ENCODE data around the gene TSEN54.
"Not testable (repeated sequence)": the region's sequence is repeated elsewhere in the genome, so short reads cannot be mapped to it uniquely, and the experiment has no call there.

TSEN54 gene

DNA sequence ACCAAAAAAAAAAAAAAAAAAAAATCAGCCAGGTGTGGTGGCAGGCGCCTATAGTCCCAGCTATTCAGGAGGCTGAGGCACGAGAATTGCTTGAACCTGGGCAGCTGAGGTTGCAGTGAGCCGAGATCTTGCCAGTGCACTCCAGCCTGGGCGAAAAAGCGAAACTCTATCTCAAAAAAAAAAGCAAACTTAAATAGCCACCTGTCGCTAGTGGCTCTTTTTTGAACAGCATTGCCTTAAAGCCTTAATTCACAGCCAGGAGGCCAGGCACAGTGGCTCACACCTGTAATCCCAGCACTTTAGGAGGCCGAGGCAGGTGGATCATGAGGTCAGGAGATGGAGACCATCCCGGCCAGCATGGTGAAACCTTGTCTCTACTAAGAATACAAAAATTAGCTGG, 4.1 kb downstream of the TSEN54 start:
- not testable (repeated sequence) for DNase-seq

DNA sequence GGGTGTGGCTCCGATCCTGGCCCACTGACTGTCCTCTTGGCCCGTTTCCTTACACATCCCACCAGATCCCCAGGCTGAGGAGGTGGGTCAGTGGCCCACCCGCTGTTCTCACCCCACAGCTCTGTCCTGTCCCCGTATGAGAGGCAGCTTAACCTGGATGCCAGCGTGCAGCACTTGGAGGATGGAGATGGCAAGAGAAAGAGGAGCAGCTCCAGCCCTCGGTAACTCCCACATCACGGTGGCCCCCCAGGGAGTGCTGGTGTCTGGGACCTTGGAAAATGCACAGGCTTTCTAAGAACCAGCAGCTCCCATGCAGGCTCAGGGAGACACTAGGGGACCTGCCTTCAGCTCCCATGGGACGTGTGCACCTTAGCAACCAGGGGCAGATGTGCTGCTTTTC, 5.0 kb downstream of the TSEN54 start:
- DNase-seq: no peak

DNA sequence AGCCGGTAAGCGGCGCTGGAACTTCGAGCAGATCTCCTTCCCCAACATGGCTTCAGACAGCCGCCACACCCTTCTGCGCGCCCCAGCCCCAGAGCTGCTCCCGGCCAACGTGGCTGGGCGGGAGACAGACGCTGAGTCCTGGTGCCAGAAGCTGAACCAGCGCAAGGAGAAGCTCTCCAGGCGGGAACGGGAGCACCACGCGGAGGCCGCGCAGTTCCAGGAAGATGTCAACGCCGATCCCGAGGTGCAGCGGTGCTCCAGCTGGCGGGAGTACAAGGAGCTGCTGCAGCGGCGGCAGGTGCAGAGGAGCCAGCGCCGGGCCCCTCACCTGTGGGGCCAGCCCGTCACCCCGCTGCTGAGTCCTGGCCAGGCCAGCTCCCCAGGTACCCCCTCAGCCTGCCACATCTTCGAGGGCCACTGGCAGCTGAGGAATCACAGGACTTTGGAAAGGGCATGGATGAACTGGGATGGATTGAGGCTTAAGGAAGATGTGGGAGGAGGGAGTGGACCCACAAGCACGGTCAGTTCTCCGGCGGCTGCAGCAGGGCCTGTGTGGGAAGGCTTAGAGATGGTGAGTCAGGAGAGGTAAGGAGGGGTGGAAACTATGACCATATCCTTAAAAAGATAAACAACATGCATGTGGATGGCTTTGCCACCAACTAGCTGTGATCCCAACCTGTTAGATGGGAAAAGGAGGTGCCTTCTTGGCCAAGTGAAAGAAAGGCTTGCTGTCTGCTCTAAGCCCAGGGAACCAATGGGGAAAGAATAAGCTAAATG, 5.8 kb downstream of the TSEN54 start:
- DNase-seq: no peak

DNA sequence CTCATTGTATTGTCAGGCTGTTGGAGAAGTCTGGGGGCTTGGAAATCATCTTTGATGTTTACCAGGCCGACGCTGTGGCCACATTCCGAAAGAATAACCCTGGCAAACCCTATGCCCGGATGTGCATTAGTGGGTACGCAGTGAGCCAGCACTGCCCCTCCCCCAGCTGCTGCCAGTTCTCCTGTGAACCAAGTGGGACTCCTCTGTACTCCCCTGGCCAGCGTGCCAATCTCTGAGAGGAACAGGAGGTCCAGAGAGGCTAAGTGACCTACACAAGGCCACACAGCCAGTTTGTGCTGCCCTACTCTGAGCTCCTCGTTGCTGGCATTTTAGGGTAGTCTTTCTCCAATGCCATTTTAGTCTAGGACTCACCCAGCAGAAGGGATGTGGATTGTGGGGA, 7.3 kb downstream of the TSEN54 start:
- no peak for DNase-seq

DNA sequence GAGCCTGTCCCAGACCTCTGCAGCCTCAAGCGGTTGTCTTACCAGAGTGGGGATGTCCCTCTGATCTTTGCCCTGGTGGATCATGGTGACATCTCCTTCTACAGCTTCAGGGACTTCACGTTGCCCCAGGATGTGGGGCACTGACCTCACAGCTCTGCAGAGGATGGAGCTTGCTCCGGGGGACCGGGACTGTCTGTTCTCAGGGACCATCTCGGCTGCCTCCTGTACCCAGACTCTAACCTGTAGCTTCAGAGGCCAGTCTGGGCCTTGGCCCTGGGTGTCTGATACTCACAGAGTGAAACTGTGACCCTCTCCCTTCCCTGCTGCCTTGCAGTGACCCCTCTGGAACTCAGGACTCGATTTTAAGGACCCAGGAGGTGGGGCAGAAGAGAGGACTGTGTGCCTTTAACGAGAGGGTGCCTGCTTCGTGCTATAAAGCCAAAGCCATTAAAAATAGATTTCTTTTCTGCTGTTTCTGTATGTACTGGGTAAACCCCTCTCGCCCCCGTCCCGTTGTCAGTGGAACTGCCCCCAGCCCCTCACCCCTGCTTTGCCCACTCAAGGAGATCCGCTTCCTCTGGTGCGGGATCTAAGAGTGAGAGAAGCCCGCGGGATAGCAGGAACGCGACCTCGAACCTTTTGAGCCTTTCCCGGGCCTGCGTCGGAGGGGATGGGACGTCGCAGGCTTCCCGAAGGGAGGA, 8.1 kb downstream of the TSEN54 start:
- no peak for DNase-seq

DNA sequence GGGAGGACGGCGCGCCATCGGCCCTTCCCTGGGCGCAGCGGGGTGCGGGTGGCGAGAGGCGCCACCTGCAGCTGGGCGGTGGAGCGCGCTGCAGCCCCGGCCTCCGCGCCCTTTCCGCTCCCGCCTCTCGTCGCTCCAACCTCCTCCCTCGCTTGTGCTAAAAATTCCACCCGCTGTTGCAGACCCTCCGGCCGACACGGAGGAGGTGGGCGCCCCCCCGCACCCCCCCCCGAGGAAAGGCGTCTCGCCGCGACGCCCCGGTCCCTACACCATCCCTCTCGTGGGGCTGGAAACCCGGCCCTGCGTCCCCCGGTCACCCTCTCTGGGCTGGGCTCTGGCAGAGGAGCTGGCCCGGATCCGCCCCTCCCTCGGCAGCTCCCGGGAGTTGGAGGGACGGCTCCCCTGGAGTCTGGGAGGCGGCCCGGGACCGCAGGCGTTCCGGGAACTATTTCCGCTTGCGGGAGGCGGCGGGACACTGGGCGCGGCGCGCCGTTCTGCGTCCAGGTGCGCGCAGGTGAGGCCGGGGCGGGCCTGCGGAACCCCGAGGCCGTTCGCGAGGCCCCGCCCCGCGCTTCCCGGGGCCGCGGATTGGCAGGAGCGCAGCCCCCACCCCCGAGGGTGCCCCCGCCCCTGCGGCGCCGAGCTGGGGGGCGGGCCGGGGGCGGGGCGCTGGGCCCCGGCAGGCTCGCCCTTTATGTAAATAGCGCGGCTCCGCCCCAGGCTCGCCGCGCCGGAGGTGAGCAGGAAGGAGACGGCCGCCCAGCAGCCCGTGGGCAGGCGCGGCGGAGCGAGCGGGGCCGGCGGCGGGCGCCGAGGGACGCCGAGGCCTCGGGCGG, 8.9 kb downstream of the TSEN54 start, which contains the start of gene LLGL2:
TSS of gene LLGL2 (plus strand) at position 728 of the 836 bp plus-strand sequence. CDS start 17,730 bp downstream, outside the sequence.
- DNase-seq: peak; percentile 98

DNA sequence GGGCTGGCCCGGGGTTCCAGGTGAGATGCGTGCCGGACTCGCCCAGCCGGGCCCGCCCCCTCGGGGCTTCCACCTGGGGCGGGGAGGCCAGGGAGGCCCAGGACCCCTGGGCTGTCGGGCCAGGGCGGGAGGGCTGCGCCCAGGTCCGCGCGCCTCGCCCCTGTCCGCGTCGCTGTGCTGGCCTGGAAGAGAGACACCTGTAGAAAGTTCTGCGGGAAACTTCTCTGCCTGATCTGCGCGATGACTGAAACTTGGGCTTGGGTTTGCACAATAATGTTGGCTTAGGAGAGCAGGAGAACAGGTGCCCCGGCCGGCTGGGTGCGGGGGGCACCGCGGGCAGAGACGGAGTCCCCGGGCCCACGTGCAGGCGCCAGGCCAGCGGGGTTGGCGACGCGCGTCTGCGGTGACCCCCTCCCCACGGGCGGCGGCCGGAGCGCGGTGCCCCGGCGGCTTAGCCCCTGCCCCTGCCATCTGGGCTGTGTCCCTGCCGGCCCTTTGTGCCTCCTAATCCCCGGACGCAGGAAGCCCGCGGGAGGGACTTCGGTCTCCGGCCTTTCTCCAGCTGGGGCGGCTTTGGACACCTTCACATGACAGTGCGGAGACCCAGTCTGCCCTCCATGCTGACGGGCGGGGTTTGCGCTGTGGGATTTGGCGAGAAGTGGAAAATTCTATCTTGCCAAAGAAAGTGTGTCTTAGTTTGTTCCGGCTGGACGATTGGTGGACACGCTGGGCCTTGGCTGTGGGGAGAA, 9.7 kb downstream of the TSEN54 start:
- DNase-seq: peak; percentile 82

DNA sequence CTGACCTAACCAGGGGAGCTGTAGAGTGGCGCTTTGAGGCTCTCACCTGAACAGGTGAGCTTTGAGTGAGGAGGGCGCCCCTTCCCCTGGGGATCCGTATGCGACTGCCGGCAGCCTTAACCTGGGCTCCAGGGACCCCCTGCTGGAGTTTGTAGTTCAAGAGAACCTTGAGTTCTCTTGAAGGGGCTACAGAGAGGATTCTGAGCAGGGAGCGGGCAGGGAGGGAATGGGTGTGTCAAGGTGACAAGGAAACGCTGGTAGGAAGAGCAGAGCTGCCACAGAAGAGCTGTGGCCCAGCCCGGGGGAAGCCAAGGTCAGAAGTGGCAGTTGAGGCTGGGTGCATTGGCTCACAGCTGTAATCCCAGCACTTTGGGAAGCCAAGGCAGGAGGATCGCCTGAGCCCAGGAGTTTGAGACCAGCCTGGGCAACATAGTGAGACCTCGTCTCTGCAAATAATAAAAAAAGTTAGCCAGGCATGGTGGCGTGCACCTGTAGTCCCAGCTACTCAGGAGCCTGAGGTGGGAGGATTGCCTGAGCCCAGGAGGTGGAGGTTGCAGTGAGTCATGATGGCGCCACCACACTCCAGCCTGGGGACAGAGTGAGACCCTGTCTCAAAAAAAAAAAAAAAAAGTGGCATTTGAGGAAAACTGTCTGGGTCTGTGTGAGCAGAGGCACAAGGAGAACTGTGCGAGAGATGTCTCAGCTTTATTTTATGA, 10.4 kb downstream of the TSEN54 start:
- DNase-seq: peak; percentile 62

DNA sequence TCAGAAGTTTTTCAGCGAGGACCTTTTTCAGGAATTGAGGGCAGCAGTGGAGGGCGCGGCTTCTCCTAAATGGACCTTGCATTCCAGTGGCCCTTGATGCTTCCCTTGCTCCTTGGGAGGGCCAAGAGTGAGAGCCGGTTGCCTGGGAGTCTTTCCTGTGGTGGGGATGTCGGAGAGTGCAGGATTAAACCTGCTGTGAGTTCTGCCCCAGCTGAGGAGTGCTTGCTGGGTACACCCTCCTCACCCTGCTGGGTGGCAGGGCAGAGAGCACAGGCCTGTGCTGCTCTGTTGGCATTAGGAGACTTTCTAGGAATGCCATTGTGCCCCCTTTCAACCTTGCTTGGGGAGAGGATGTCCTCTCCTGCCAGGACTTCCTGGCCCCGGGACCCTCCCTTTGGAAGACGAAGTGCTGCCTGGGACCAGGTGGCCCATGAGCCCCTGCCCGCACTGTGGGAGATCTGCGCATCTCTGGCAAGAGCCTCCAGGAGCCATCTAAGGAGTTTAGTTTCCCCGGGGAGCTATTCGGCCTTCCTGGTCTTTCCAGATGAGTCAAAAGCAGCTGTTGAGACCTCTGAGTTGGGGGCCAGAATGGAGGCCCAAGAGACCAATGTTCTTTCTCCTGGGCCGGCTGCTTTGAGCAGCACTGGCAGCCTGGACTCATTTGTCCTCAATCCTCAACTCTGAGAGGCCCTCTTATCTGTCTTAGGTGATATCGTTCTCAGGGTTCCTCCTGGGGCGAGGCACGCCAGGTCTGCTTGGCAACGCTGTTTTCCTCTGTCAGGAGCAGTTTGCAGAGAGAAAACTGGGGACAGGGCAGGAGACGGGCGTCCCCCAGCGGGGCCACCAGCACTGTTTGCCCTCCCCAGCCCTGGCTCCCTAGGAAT, 14.8 kb downstream of the TSEN54 start:
- no peak for DNase-seq

DNA sequence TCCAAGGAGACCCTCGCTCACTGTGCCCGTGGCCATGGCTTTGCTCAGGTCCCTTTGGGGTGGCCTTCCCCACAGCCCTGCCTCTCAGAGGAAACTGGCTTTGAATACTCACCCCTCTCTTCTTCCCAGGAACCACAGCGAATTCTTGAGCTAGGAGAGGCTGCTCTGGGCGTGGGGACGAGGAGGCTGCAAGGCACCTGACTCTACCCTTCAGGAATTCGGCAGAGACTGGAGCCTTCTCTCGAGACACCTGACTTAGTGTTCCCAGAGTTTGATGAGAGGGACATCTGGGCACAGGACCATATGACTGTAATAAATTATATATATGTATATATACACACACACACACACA, 15.4 kb downstream of the TSEN54 start:
- no peak for DNase-seq

DNA sequence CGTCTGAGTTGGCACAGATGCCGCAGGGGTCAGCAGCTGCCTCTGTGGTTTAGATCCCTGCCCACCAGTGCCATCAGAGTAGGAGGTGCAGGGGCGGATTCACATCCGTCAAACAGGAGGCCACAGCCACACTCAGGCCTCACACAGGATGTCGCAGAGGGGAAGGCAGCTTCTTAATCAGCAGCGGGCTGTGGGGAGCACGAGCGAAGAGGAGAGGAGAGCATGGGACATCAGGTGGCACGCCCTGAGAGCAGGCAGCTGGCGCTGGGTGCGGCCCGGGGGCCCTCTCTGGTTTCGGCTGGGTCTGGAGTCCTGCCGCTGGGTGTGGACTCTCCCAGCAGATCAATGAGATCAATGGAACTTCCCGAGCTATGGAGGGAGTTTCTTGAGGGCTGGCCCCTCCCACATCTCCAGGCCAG, 18.8 kb downstream of the TSEN54 start:
- no peak for DNase-seq

DNA sequence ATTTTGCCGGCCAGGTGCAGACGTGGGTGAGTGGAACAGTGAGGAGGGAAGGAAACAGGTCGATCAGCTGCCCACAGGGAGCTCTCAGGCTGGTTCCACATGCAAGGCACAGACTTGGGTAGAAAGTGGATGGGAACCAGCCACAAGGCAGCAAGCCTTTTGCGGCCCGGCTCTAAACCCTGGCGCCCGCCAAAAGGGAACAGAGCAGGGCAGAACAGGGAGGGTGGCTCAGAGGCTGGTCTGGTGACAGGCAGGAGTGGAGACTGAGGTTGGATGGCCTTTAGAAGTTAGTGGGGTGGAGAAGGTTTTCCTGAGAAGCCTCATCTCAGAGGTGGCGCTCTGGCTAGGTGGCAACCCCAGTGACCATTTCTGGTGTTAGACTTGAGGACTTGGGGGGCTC, 19.5 kb downstream of the TSEN54 start:
- DNase-seq: no peak

DNA sequence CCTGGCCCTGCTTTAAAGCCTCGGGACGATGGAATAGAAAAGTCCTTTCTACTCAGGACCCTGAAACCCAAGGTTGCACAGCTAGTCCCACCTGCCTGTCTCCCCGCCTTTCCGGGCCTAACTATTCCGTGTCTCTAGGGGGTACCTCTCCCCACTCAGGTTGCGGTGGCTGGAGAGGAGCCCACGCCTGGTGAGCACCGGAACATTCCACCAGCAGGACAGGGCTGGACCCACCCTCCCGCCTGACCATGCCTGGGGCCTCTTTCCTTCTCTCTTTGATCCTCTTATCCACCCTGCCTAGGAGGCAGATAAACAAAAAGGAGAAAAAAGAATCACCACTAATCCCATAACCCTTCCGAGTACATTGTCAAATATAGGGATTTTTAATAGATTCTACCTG, 20.0 kb downstream of the TSEN54 start:
- DNase-seq: no peak

DNA sequence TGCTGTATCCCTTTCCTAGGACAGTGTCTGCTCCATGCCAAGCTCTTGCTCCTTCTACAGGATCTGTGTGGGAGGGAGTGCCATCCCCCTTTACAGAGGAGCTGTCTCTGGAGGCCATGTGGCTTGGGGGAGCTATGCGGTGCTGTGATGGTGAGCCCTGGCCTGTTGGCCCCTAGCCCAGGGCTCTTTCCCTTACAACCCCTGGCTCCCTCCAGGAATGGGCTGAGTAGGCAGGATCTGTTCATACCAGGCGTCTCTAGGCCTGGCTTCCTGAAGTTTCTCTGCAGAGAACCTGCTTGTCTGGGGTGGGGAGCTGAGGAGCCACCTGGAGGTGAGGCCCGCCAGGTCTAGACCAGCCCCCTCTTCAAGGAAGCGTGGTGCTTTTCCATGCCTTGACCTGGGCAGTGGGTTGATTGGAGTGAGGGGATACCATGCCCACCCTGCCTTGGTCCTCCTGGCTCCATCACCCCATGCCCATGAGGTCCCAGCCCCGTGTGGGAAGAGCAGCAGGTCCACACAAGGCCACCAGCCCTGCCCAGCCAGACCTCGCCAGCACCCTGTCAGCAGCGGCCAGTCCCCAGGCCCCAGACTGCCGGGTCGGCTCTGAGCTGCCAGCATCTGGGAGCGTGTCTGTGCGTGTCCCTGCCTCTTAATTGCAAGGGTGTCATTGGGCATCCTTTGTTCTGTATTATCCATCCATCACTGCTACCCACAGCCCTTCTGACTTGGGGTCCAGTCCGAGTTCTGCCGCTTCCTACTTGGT, 23.8 kb downstream of the TSEN54 start:
- DNase-seq: no peak

DNA sequence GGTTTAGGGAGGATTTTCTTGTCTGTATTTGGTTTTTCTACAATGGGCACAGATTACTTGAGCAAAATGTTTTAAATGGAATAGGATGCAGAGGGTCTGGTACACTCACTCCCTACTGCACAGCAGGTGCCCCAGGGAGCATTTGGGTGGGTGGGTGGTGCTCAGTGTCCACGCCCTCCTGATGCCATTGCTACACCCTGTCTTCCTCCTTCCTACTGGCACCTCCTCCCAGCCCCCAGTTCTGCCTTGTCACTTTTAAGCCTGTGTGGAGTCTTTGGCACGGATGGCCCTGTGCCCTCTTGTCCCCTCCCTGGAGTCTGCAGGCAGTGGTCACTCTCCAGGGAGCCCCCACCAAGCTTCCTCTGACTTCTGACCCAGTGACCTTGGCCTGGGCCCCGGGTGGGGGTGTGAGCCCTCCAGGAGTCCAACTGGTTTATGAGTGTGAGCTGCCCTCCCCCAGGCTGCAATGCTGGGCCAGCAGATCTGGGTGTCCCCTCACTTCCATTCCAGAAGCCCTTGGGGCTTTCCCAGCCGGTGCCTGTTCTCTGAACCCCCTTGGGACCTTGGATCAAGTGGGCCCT, 24.7 kb downstream of the TSEN54 start:
- DNase-seq: no peak

DNA sequence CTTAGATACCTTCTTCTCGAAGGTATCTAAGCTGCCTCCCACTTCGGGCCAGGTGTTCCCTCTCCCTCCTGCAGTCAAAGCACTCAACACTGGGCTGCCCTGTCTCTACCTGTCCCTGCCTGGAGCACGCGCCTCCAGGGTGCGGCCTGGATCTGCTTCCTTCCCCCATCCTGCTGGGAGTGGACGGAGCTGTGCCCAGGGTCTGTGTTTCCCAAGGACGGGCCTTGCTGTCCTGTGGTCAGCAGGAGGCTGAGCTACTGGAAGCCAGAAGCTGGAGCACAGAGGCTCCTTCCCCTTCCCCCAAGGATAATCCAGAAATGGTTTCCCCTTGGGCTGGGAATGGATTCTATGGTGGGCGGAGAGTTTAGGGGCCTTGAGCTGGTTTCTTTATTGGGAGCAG, 25.9 kb downstream of the TSEN54 start:
- no peak for DNase-seq

DNA sequence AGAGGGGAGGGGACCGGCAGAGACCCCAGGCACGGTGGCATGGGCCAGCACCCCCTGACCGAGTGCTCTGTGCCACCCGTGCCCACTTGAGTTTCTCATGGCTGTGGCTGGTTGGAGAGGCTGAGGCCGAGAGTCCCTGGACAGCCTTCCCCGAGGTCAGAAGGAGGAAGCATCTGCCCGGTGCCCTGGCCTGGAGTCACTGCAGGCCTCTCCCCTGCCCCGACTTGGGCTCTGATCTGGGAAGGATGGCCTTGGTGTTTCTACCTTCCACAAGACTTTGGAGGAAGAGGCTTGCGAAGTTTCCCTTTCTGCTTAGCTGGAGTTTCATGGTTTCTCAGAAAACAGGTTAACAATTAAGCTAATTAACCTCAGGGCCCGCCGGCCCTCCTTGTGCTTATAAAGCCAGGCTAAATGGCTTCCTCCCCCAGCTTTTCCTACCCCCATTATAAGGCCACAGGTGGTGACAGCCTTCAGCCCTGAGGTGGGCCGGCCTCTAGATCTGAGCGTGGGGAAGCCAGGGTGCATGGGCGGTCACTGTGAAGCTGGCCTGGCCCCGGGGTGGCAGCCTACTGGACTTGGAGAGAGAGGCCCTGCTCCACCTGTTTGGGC, 26.5 kb downstream of the TSEN54 start:
- DNase-seq: no peak

DNA sequence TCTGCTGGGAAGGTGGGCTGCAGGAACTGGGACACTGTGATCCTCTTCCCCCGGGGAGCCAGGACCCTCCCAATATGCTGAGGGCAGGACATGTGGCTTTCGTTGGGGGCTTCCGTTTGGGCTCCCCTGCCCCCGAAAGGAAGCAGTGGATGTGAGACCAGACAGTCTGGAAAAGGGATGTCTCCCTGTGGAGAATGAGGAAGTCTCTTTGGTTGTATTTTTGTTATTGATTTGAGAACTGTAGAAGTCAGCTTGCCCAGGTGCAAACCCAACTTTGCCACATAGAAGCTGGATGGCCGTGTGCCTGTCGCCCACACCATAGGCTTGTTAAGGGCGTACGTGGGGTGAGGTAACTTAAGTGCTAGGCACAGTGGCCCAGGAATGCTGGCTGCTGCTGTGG, 27.9 kb downstream of the TSEN54 start:
- no peak for DNase-seq

DNA sequence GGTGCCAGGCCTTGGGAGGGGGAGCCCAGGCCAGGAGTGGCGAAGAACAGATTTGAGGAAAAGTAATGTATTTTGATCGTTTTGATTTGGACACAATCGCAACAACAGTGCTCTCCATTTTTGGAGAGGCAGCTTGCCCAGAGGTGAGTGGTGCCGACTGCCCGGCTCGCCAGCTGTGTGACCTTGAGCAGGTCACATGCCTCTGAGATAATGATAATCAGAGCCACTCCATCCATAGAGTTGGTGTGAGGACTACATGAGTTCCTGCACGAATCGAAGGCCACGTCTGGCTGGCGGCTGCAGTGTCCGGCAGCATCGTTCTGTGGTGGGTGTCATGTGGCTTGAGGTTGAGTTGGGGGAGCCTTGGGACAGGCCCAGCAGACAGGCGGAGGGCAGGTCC, 29.9 kb downstream of the TSEN54 start:
- no peak for DNase-seq

DNA sequence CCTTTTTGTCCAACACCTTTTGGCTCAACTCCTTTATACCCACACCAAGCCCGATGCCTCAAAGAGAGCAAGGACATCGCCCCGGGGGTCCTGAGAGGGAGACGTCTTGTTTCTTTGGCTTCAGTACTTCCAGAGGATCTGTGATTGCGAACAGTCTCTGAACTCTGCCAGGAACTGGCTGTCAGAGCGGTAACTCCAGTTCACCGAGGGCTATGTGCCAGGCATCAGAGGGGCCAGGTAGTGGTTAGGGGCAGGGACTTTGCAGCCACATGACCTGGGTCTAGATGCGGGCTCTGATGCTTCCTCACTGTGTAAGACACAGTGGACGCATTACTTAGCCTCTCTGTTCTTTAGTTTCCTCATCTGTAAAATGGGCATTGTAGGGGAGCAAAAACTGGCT, 30.8 kb downstream of the TSEN54 start:
- DNase-seq: no peak

All from DMS53 (cell line).